Measurements from ENCODE around the gene CDH18.

DNA sequence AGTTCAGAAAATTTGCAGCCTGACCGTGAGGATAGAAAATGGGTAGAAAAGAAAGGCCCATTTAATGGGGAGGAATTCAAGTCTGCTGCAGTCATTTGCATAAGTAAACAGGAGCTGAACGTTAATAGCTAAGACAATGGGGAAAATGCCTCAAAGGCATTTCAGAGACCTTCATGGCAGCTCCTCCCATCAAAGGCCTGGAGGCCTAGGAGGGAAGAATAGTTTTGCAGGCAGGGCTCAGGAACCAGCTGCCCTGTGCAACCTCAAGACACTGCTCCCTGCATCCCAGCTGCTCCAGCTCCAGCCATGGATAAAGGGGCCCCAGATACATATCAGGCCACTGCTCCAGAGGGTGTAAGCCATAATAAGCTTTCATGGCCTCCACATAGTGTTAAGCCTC lies 32.2 kb upstream of the CDH18 start:
- no peak for TF ChIP-seq EZH2 (IDR thresholded peaks at IDR 0.05; ENCODE audit: low read length, missing control alignments)
- TF ChIP-seq, protein P1, sequence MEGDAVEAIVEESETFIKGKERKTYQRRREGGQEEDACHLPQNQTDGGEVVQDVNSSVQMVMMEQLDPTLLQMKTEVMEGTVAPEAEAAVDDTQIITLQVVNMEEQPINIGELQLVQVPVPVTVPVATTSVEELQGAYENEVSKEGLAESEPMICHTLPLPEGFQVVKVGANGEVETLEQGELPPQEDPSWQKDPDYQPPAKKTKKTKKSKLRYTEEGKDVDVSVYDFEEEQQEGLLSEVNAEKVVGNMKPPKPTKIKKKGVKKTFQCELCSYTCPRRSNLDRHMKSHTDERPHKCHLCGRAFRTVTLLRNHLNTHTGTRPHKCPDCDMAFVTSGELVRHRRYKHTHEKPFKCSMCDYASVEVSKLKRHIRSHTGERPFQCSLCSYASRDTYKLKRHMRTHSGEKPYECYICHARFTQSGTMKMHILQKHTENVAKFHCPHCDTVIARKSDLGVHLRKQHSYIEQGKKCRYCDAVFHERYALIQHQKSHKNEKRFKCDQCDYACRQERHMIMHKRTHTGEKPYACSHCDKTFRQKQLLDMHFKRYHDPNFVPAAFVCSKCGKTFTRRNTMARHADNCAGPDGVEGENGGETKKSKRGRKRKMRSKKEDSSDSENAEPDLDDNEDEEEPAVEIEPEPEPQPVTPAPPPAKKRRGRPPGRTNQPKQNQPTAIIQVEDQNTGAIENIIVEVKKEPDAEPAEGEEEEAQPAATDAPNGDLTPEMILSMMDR (conservative IDR thresholded peaks at IDR 0.05 in 1 of 2, IDR thresholded peaks at IDR 0.05 in 1 of 2; ENCODE audit: low read depth in 1 of 2, low read length in 2 of 2), result no peak

Data from fibroblast of lung (primary cell).